BE2C (cell line): ENCODE results near the gene KCNK10.

Experiments
- DNase-seq: peaks from one replicate; pipeline ENCODE4 v3.0.0-alpha.2; 2020
- H3K27me3 ChIP-seq: fragments of 250-450 bp; sonication (Bioruptor Pico); 2 replicates; pipeline ENCODE4 v1.5.1; 2020; ENCODE audit warnings: mild to moderate bottlenecking
- H3K36me3 ChIP-seq: fragments of 250-450 bp; sonication (Bioruptor Pico); 2 replicates; pipeline ENCODE4 v1.5.1; 2020; ENCODE audit warnings: mild to moderate bottlenecking
- H3K4me1 ChIP-seq: fragments of 250-450 bp; sonication (Bioruptor Pico); 2 replicates; pipeline ENCODE4 v1.5.1; 2020
- H3K4me3 ChIP-seq: 2 replicates; pipeline ENCODE4 v1.5.1; 2011; ENCODE audit warnings: low read depth, low read length
- H3K9me3 ChIP-seq: fragments of 250-450 bp; sonication (Bioruptor Pico); 2 replicates; pipeline ENCODE4 v1.5.1; 2020
- TF ChIP-seq, protein P1 (sequence below): IDR thresholded peaks from 2 replicates; pipeline ENCODE4 v1.5.1; 2012; ENCODE audit warnings: mild to moderate bottlenecking, low read depth, low read length

KCNK10 gene

DNA sequence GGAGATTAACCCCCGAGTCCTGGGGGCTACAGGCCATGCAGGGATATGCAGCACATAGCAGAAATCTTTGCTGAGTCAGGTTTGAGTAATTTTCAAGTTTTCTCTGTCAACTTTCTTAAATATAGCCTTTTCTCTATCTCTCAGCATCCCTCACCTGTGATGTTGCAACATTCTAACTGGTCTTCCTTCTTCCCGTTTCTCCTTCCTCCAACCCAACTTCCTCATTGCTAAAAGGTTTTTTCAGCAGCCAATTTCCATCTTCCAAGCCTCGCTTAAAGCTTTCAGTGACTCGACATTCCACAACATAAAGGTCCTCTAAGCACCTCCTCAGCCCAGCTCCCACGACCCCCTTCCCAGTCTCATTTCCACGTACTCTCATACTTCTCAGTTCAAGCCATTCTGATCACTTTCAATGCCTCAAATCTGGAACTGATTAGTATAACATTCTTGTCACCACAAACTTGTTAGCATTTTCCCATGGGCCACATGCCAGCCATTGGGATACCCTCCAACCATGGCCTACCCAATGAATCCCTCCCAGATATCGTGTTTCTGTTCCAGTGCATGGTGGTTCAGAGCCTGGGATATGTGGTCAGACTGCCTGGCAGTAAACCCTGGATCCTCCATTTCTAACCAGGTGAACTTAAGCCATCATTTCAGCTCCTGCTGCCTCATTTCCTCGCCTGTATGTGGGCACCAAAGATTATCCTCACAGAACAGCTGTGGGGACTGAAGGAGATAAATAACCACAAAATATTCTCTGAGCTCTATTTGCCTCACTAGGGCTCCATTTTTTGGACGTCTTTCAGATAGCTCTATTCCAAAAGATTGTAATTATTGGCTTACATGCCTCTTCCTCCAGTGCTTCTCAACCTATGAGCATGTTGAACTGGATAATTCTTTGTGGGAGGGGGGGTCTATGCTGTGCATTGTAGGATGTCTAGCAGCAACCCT is 65.8 kb downstream of the KCNK10 start:
- no peaks in the 10 kb centered on the region for H3K27me3 ChIP-seq
- no peaks in the 10 kb centered on the region for H3K36me3 ChIP-seq
- no peaks in the 10 kb centered on the region for H3K4me1 ChIP-seq
- TF ChIP-seq, protein P1, sequence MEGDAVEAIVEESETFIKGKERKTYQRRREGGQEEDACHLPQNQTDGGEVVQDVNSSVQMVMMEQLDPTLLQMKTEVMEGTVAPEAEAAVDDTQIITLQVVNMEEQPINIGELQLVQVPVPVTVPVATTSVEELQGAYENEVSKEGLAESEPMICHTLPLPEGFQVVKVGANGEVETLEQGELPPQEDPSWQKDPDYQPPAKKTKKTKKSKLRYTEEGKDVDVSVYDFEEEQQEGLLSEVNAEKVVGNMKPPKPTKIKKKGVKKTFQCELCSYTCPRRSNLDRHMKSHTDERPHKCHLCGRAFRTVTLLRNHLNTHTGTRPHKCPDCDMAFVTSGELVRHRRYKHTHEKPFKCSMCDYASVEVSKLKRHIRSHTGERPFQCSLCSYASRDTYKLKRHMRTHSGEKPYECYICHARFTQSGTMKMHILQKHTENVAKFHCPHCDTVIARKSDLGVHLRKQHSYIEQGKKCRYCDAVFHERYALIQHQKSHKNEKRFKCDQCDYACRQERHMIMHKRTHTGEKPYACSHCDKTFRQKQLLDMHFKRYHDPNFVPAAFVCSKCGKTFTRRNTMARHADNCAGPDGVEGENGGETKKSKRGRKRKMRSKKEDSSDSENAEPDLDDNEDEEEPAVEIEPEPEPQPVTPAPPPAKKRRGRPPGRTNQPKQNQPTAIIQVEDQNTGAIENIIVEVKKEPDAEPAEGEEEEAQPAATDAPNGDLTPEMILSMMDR: no peak
- no peaks in the 10 kb centered on the region for H3K9me3 ChIP-seq
- H3K4me3 ChIP-seq: no peak overlapping the region
- no peak for DNase-seq

DNA sequence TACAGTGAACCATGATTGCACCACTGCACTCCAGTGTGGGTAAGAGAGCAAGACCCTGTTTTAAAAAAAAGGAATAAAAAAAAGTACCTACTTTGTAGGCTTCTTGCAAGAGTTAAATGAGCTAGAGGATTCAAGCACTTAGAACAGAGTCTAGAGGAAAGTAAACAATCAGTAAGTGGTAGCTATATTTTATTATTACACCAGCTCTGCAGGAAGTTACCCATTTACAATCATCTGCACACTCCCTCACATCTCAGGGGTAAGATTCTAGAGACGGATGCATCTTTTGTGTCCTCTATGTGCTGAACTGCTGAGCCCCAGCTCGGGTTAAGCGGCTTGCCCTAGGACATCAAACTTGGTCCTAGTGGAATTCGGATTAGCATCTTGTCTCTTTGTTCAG is 67.3 kb downstream of the KCNK10 start:
- TF ChIP-seq, protein P1: no peak
- no peaks in the 10 kb centered on the region for H3K4me1 ChIP-seq
- no peak overlapping the region for H3K4me3 ChIP-seq
- no peaks in the 10 kb centered on the region for H3K9me3 ChIP-seq
- no peaks in the 10 kb centered on the region for H3K36me3 ChIP-seq
- no peak for DNase-seq
- H3K27me3 ChIP-seq: no peaks in the 10 kb centered on the region

DNA sequence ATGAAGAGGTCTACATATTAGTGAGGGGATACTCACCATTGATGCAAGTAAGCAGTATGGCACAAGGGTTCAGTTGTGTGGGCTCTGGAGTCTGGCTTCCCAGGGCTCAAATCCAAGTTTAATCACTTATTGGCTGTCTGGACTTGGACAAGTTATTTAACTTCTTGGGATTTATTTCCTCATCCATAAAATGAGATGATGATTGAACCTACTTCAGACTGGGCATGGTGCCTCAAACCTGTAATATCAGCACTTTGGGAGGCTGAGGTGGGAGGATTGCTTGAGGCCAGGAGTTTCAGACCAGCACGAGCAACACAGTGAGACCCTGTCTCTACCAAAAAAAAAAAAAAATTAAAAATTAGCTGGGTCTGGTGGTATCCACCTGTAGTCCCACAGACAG is 67.9 kb downstream of the KCNK10 start:
- H3K4me3 ChIP-seq: no peak overlapping the region
- TF ChIP-seq, protein P1: no peak
- no peaks in the 10 kb centered on the region for H3K27me3 ChIP-seq
- no peaks in the 10 kb centered on the region for H3K9me3 ChIP-seq
- no peaks in the 10 kb centered on the region for H3K36me3 ChIP-seq
- DNase-seq: no peak
- H3K4me1 ChIP-seq: no peaks in the 10 kb centered on the region

GRCh38 chr14:88252498-88252897 is 70.6 kb downstream of the KCNK10 start:
- H3K9me3 ChIP-seq: no peaks in the 10 kb centered on the region
- H3K27me3 ChIP-seq: no peaks in the 10 kb centered on the region
- H3K36me3 ChIP-seq: no peaks in the 10 kb centered on the region
- no peak for DNase-seq
- H3K4me1 ChIP-seq: no peaks in the 10 kb centered on the region
- no peak overlapping the region for H3K4me3 ChIP-seq
- TF ChIP-seq, protein P1: no peak

- no peaks in the 10 kb centered on the region for H3K4me1 ChIP-seq
- DNase-seq: no peak
- TF ChIP-seq, protein P1: no peak
- no peaks in the 10 kb centered on the region for H3K9me3 ChIP-seq
- H3K27me3 ChIP-seq: no peaks in the 10 kb centered on the region
- no peak overlapping the region for H3K4me3 ChIP-seq
- no peaks in the 10 kb centered on the region for H3K36me3 ChIP-seq
Observed at GRCh38 chr14:88251650-88252049, 71.4 kb downstream of the KCNK10 start.

DNA sequence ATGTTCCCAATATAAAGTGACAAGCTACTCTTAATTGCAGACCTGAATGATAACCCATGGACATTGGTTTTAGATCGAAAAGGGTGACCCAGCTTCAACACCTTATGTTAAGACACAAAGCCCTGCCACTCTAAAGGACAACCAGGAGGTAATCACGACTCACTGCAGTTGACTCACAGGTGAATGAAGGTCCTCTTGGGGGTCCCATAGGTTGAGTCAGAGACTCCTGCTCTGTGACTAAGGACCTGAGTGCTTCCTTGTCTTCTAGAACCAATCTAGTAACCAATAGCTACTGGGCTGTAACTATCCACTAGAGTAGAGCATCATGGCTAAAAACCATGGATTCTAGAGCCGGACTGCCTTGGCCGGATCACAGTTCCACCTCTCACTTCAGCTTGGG is 73.8 kb downstream of the KCNK10 start:
- H3K4me3 ChIP-seq: no peak overlapping the region
- TF ChIP-seq, protein P1: no peak
- DNase-seq: no peak
- H3K36me3 ChIP-seq: no peaks in the 10 kb centered on the region
- no peaks in the 10 kb centered on the region for H3K9me3 ChIP-seq
- peaks cover 7% of the 10 kb centered on the region for H3K4me1 ChIP-seq
- H3K27me3 ChIP-seq: no peaks in the 10 kb centered on the region
